ENCODE data around the gene DNASE1L1.

The DNASE1L1 gene

GRCh38 chrX:154448484-154448883 is 39.4 kb upstream of the DNASE1L1 start:
- ChIA-PET CTCF (no interaction called here), POLR2A (no interaction called here)

DNA sequence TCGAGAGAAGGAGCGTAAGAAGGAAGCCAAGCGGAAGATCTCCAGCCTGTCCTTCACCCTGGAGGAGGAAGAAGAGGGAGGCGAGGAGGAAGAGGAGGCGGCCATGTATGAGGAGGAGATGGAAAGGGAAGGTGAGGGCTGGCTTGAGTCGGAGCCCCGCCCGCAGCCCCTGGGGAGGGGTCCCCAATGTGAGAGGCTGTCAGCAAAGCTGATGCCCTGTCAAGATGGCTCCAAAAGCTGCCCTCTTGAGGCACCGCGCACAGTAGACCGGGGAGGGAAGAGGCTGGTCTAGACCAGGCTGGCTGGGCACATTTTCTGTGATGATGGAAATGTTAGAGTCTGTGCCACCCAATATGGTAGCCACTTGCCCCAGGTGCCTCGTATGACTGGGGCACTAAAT is 37.4 kb upstream of the DNASE1L1 start:
- POLR2A ChIA-PET = interaction anchor here (0.6 to 1.4 kb wide), 2 partner anchors 32 to 44 kb away, joined by 3 to 4 read pairs; partner anchors contain the start of genes LAGE3 and SLC10A3
- no peak for DNase-seq (ENCODE audit: extremely low spot score)
- CTCF ChIA-PET = no interaction called here
- no peak for TF ChIP-seq CTCF (IDR thresholded peaks at IDR 0.05; ENCODE audit: control extremely low read depth, extremely low read depth, low read depth, missing control alignments)

More at GRCh38 chrX:154448484-154448883, 39.4 kb upstream of the DNASE1L1 start:
- TF ChIP-seq CTCF (IDR thresholded peaks at IDR 0.05; ENCODE audit: control extremely low read depth, extremely low read depth, low read depth, missing control alignments) = no peak
- DNase-seq (ENCODE audit: extremely low spot score) = no peak

- DNase-seq (ENCODE audit: extremely low spot score) = no peak
- CTCF ChIA-PET = no interaction called here
- TF ChIP-seq CTCF (IDR thresholded peaks at IDR 0.05; ENCODE audit: control extremely low read depth, extremely low read depth, low read depth, missing control alignments) = no peak
- POLR2A ChIA-PET = interaction anchor here (1.4 kb wide), 1 partner anchor 45 kb away, joined by 4 read pairs; the partner anchor contains the start of gene SLC10A3
Observed at GRCh38 chrX:154445776-154446175, 36.7 kb upstream of the DNASE1L1 start.

DNA sequence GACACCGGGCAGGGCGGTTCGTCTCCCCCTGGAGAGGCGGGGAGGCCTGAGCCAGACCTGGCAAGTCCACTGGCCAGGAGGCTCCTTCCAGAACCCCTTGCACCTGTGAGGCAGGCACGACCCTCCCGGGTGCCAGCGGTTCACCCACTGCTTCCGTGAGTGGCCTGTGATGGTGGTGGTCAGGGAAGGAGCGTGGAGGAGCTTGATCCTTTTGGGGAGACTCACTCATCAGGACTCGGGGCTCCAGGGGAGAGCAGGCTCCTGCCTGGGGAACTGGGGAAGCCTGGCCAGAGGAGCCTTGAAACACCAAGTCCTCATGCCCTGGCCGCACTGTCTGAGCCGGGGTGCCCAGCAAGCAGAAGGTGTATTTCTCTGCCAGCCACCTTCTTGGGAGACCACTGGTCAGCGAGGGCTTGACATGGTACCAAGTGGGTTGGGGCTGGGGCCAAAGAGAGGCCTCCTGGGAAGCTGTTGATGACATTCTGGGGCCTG is 35.7 kb upstream of the DNASE1L1 start:
- no peak for DNase-seq (ENCODE audit: extremely low spot score)
- TF ChIP-seq CTCF (IDR thresholded peaks at IDR 0.05; ENCODE audit: control extremely low read depth, extremely low read depth, low read depth, missing control alignments) = no peak
- ChIA-PET CTCF (no interaction called here), POLR2A (no interaction called here)

- ChIA-PET CTCF (no interaction called here), POLR2A (no interaction called here)
- DNase-seq (ENCODE audit: extremely low spot score) = peak; percentile 87
- no peak for TF ChIP-seq CTCF (IDR thresholded peaks at IDR 0.05; ENCODE audit: control extremely low read depth, extremely low read depth, low read depth, missing control alignments)
Observed at GRCh38 chrX:154443992-154444754, 35.1 kb upstream of the DNASE1L1 start, which contains the start of gene FAM50A. Gene FAM50A, plus strand, starts transcription at chrX:154444141. Its CDS starts 95 bp downstream, at chrX:154444236.

DNA sequence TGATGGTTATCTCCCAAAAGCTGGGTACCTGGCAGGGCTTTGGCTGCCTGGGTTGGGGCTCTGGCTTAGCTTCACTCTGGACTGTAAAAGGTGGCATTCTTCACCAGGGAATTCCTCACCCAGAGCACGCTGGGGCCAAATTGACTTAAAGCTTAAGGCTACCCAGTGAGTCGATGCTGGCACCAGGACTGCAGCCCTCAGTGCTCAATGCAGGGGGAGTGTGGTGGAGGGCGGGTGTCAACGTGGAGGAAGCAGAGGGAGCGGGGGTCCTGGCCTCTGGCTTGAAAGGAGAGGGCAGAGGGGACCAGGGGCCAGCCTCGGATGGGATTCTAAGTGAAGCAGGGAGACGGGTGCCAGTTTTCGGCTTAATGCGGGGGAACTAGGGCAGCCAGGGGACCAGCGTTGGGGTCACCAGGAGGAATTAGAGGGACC is 34.4 kb upstream of the DNASE1L1 start:
- no peak for DNase-seq (ENCODE audit: extremely low spot score)
- ChIA-PET CTCF (no interaction called here), POLR2A (no interaction called here)
- no peak for TF ChIP-seq CTCF (IDR thresholded peaks at IDR 0.05; ENCODE audit: control extremely low read depth, extremely low read depth, low read depth, missing control alignments)

All from GM10248 (cell line).